Hematopoietic multipotent progenitor cell treated with erythropoietin and hydrocortisone succinate and interleukin-3 and kit ligand, for 15 days (in vitro differentiated cells): ENCODE measurements around the gene GJB1.

Source experiments
- DNase-seq: peaks from one replicate; pipeline ENCODE4 v3.0.0-alpha.2; 2015; ENCODE audit warnings: low spot score

GJB1 gene

GRCh38 chrX:71215338-71215912, 7.6 kb upstream of the GJB1 start:
- DNase-seq: no peak

- DNase-seq: no peak
Observed at GRCh38 chrX:71216485-71216884, 6.5 kb upstream of the GJB1 start.

- DNase-seq: no peak
Observed at GRCh38 chrX:71217298-71217697, 5.7 kb upstream of the GJB1 start.

- DNase-seq: no peak
Observed at GRCh38 chrX:71221145-71221544, 1.9 kb upstream of the GJB1 start.

GRCh38 chrX:71224098-71224708, 1.2 kb downstream of the GJB1 start:
- DNase-seq: no peak

GRCh38 chrX:71225009-71225408, 2.0 kb downstream of the GJB1 start:
- DNase-seq: no peak

GRCh38 chrX:71225676-71226075, 2.7 kb downstream of the GJB1 start:
- DNase-seq: no peak

GRCh38 chrX:71227370-71228062, 4.5 kb downstream of the GJB1 start:
- no peak for DNase-seq

GRCh38 chrX:71228063-71228642, 5.1 kb downstream of the GJB1 start:
- DNase-seq: no peak

GRCh38 chrX:71235482-71235881, 12.5 kb downstream of the GJB1 start:
- DNase-seq: no peak

- no peak for DNase-seq
Observed at GRCh38 chrX:71236836-71237235, 13.8 kb downstream of the GJB1 start.

- DNase-seq: no peak
Observed at GRCh38 chrX:71239781-71240180, 16.8 kb downstream of the GJB1 start.

GRCh38 chrX:71241301-71241700, 18.3 kb downstream of the GJB1 start:
- no peak for DNase-seq

- DNase-seq: no peak
Observed at GRCh38 chrX:71244359-71245128, 21.5 kb downstream of the GJB1 start.

- DNase-seq: no peak
Observed at GRCh38 chrX:71245159-71245558, 22.1 kb downstream of the GJB1 start.

GRCh38 chrX:71250841-71251240, 27.8 kb downstream of the GJB1 start:
- no peak for DNase-seq

- DNase-seq: no peak
Observed at GRCh38 chrX:71251466-71251973, 28.5 kb downstream of the GJB1 start.

- DNase-seq: no peak
Observed at GRCh38 chrX:71252221-71252620, 29.2 kb downstream of the GJB1 start.

- peak; percentile 15 for DNase-seq
Observed at GRCh38 chrX:71253253-71254091, 30.4 kb downstream of the GJB1 start.

- DNase-seq: peak; percentile 53
Observed at GRCh38 chrX:71254092-71254963, 31.3 kb downstream of the GJB1 start, which contains the start of gene ZMYM3. Gene ZMYM3, minus strand, starts transcription at chrX:71254140. Its CDS starts 885 bp downstream, at chrX:71253255.
